NAMALWA (cell line): ENCODE results near the gene SLC39A11.
"Not testable (repeated sequence)": the region's sequence is repeated elsewhere in the genome, so short reads cannot be mapped to it uniquely, and the experiment has no call there.

ENCODE experiments used
- DNase-seq: peaks from one replicate; pipeline ENCODE4 v3.0.0-alpha.2; 2015; ENCODE audit warnings: low spot score

The SLC39A11 gene

GRCh38 chr17:72947475-72947874 is 145.0 kb downstream of the SLC39A11 start:
- no peak for DNase-seq

- no peak for DNase-seq
Measured at GRCh38 chr17:72946696-72947095, 145.8 kb downstream of the SLC39A11 start.

- no peak for DNase-seq
Measured at GRCh38 chr17:72946156-72946555, 146.3 kb downstream of the SLC39A11 start.

GRCh38 chr17:72945473-72945872 is 147.0 kb downstream of the SLC39A11 start:
- no peak for DNase-seq

- peak; percentile 17 for DNase-seq
Measured at GRCh38 chr17:72943826-72944689, 148.4 kb downstream of the SLC39A11 start.

- DNase-seq = no peak
Measured at GRCh38 chr17:72942579-72942978, 149.9 kb downstream of the SLC39A11 start.

GRCh38 chr17:72940496-72940895 is 152.0 kb downstream of the SLC39A11 start:
- DNase-seq = no peak

GRCh38 chr17:72938482-72938881 is 154.0 kb downstream of the SLC39A11 start:
- no peak for DNase-seq

GRCh38 chr17:72937707-72938106 is 154.8 kb downstream of the SLC39A11 start:
- no peak for DNase-seq

- not testable (repeated sequence) for DNase-seq
Measured at GRCh38 chr17:72937254-72937653, 155.2 kb downstream of the SLC39A11 start.

- DNase-seq = no peak
Measured at GRCh38 chr17:72935984-72936383, 156.5 kb downstream of the SLC39A11 start.

GRCh38 chr17:72934927-72935326 is 157.6 kb downstream of the SLC39A11 start:
- no peak for DNase-seq

GRCh38 chr17:72931635-72932034 is 160.9 kb downstream of the SLC39A11 start:
- no peak for DNase-seq

GRCh38 chr17:72931163-72931562 is 161.3 kb downstream of the SLC39A11 start:
- no peak for DNase-seq

GRCh38 chr17:72930031-72930430 is 162.5 kb downstream of the SLC39A11 start:
- no peak for DNase-seq

GRCh38 chr17:72928454-72929136 is 163.9 kb downstream of the SLC39A11 start:
- DNase-seq = no peak

- DNase-seq = no peak
Measured at GRCh38 chr17:72927760-72928159, 164.7 kb downstream of the SLC39A11 start.

GRCh38 chr17:72927146-72927545 is 165.3 kb downstream of the SLC39A11 start:
- no peak for DNase-seq

GRCh38 chr17:72926171-72926570 is 166.3 kb downstream of the SLC39A11 start:
- DNase-seq = no peak

- DNase-seq = no peak
Measured at GRCh38 chr17:72924196-72924595, 168.3 kb downstream of the SLC39A11 start.

- DNase-seq = no peak
Measured at GRCh38 chr17:72922219-72922618, 170.3 kb downstream of the SLC39A11 start.

GRCh38 chr17:72921347-72922054 is 171.0 kb downstream of the SLC39A11 start:
- DNase-seq = no peak

- no peak for DNase-seq
Measured at GRCh38 chr17:72920513-72920912, 172.0 kb downstream of the SLC39A11 start.
